Placental pericyte (primary cell): ENCODE data around the gene KLF13. TPM values are rescaled to one million over a fixed set of nuclear protein-coding genes. Genes with fewer than 3 reads are reported as not detected.

Experiments used
- total RNA-seq: library from RNA; depleted of rRNA; stranded (reverse); fragments of >200 nt; gene quantifications from 2 replicates; pipeline ENCODE4 v1.2.3, GENCODE V29; 2012

The KLF13 gene
- total RNA-seq = 26.0 and 55.5 TPM in 2 replicates

GRCh38 chr15:31326156-31326874, at the start of gene KLF13:
Gene KLF13, plus strand, starts transcription at chr15:31326835. Its CDS starts 378 bp downstream, at chr15:31327213.

Other genes starting within 250 kb of the KLF13 start
- not detected in 2 replicates for gene TRPM1, start 225.1 kb upstream of the KLF13 start, total RNA-seq